D721Med (cell line): ENCODE data around the gene TBCA.

ENCODE experiments used
- DNase-seq: peaks from one replicate; pipeline ENCODE4 v3.0.0; 2011; ENCODE audit warnings: low spot score; ENCODE audit not compliant: insufficient read length
- FAIRE-seq: peaks from 2 replicates; lab custom pipeline; 2011; peaks lifted over from hg19 to GRCh38; lab: Jason Lieb, UNC
- CTCF ChIP-seq: IDR thresholded peaks from 2 replicates; pipeline ENCODE4 v1.5.1; 2012; ENCODE audit warnings: mild to moderate bottlenecking, control low read depth; ENCODE audit not compliant: insufficient read depth; ENCODE audit errors: missing control alignments

The TBCA gene

GRCh38 chr5:77795846-77796245 is 19.7 kb upstream of the TBCA start:
- no peak for DNase-seq
- no peak for FAIRE-seq

GRCh38 chr5:77795268-77795667 is 19.1 kb upstream of the TBCA start:
- TF ChIP-seq CTCF, result no peak
- no peak for FAIRE-seq
- DNase-seq, result no peak

More at GRCh38 chr5:77795846-77796245, 19.7 kb upstream of the TBCA start:
- no peak for TF ChIP-seq CTCF

- no peak for TF ChIP-seq CTCF
- FAIRE-seq (no peak), DNase-seq (no peak)
Observed at GRCh38 chr5:77791926-77792325, 15.8 kb upstream of the TBCA start.

GRCh38 chr5:77791356-77791755 is 15.2 kb upstream of the TBCA start:
- no peak for FAIRE-seq
- no peak for TF ChIP-seq CTCF
- no peak for DNase-seq

- FAIRE-seq, result no peak
- TF ChIP-seq CTCF, result no peak
- no peak for DNase-seq
Observed at GRCh38 chr5:77785229-77785628, 9.1 kb upstream of the TBCA start.

GRCh38 chr5:77784735-77785134 is 8.6 kb upstream of the TBCA start:
- TF ChIP-seq CTCF, result no peak
- FAIRE-seq (no peak), DNase-seq (no peak)

GRCh38 chr5:77781076-77781475 is 4.9 kb upstream of the TBCA start:
- DNase-seq, result no peak
- no peak for TF ChIP-seq CTCF
- FAIRE-seq, result no peak
